ENCODE results near the gene C10orf90.

The C10orf90 gene

GRCh38 chr10:126480648-126481047 lies 189.8 kb downstream of the C10orf90 start:
- Histone ChIP-seq H3K4me2 (ENCODE audit: low read depth, low read length, poor library complexity, severe bottlenecking) (no peak overlapping the region), H3K4me1 (ENCODE audit: insufficient read depth, low read length, poor library complexity, severe bottlenecking) (no peaks in the 10 kb centered on the region), H3F3A (ENCODE audit: low read depth) (no peaks in the 10 kb centered on the region), H3K79me2 (ENCODE audit: insufficient read depth, low read length) (no peaks in the 10 kb centered on the region), H3K27me3 (ENCODE audit: insufficient read depth, low read length, poor library complexity, severe bottlenecking) (no peaks in the 10 kb centered on the region), H3K9me2 (replicated peaks; ENCODE audit: low read depth, low read length) (no peaks in the 10 kb centered on the region), H3K4me3 (ENCODE audit: low read length, poor library complexity, severe bottlenecking) (no peak overlapping the region), H3K9me3 (ENCODE audit: insufficient read depth, low read depth, low read length) (peaks cover 3% of the 10 kb centered on the region; the same call in 1 of the 2 replicates), H3K36me3 (ENCODE audit: insufficient read depth, low read length) (no peaks in the 10 kb centered on the region), H2AFZ (ENCODE audit: low read length) (no peak overlapping the region), H3K9ac (ENCODE audit: low read depth, low read length, poor library complexity, severe bottlenecking) (no peak overlapping the region), H4K20me1 (ENCODE audit: insufficient read depth, low read length, poor library complexity, severe bottlenecking) (no peaks in the 10 kb centered on the region)
- no peak for TF ChIP-seq CTCF (conservative IDR thresholded peaks at IDR 0.05; ENCODE audit: low read length)
- TF ChIP-seq EZH2phosphoT487 (IDR thresholded peaks at IDR 0.05; ENCODE audit: borderline replicate concordance) = no peak

GRCh38 chr10:126479280-126479895 lies 191.1 kb downstream of the C10orf90 start:
- Histone ChIP-seq H2AFZ (ENCODE audit: low read length) (no peak overlapping the region), H3F3A (ENCODE audit: low read depth) (no peaks in the 10 kb centered on the region), H4K20me1 (ENCODE audit: insufficient read depth, low read length, poor library complexity, severe bottlenecking) (no peaks in the 10 kb centered on the region), H3K9me3 (ENCODE audit: insufficient read depth, low read depth, low read length) (peaks cover 3% of the 10 kb centered on the region; the same call in 1 of the 2 replicates), H3K79me2 (ENCODE audit: insufficient read depth, low read length) (no peaks in the 10 kb centered on the region), H3K36me3 (ENCODE audit: insufficient read depth, low read length) (no peaks in the 10 kb centered on the region), H3K9me2 (replicated peaks; ENCODE audit: low read depth, low read length) (no peaks in the 10 kb centered on the region), H3K4me1 (ENCODE audit: insufficient read depth, low read length, poor library complexity, severe bottlenecking) (no peaks in the 10 kb centered on the region), H3K4me2 (ENCODE audit: low read depth, low read length, poor library complexity, severe bottlenecking) (no peak overlapping the region), H3K27me3 (ENCODE audit: insufficient read depth, low read length, poor library complexity, severe bottlenecking) (no peaks in the 10 kb centered on the region), H3K9ac (ENCODE audit: low read depth, low read length, poor library complexity, severe bottlenecking) (no peak overlapping the region), H3K4me3 (ENCODE audit: low read length, poor library complexity, severe bottlenecking) (no peak overlapping the region)
- TF ChIP-seq EZH2phosphoT487 (IDR thresholded peaks at IDR 0.05; ENCODE audit: borderline replicate concordance) = no peak
- no peak for TF ChIP-seq CTCF (conservative IDR thresholded peaks at IDR 0.05; ENCODE audit: low read length)

- TF ChIP-seq EZH2phosphoT487 (IDR thresholded peaks at IDR 0.05; ENCODE audit: borderline replicate concordance) (no peak), CTCF (conservative IDR thresholded peaks at IDR 0.05; ENCODE audit: low read length) (no peak)
- H3K79me2 ChIP-seq (ENCODE audit: insufficient read depth, low read length) = no peaks in the 10 kb centered on the region
- H3K4me1 ChIP-seq (ENCODE audit: insufficient read depth, low read length, poor library complexity, severe bottlenecking) = no peaks in the 10 kb centered on the region
- H3F3A ChIP-seq (ENCODE audit: low read depth) = no peaks in the 10 kb centered on the region
- no peak overlapping the region for H3K4me3 ChIP-seq (ENCODE audit: low read length, poor library complexity, severe bottlenecking)
- H3K36me3 ChIP-seq (ENCODE audit: insufficient read depth, low read length) = no peaks in the 10 kb centered on the region
- H3K27me3 ChIP-seq (ENCODE audit: insufficient read depth, low read length, poor library complexity, severe bottlenecking) = no peaks in the 10 kb centered on the region
- H3K9me3 ChIP-seq (ENCODE audit: insufficient read depth, low read depth, low read length) = peaks cover 3% of the 10 kb centered on the region; the same call in 1 of the 2 replicates
- no peaks in the 10 kb centered on the region for H4K20me1 ChIP-seq (ENCODE audit: insufficient read depth, low read length, poor library complexity, severe bottlenecking)
- H3K4me2 ChIP-seq (ENCODE audit: low read depth, low read length, poor library complexity, severe bottlenecking) = no peak overlapping the region
- H2AFZ ChIP-seq (ENCODE audit: low read length) = no peak overlapping the region
- H3K9ac ChIP-seq (ENCODE audit: low read depth, low read length, poor library complexity, severe bottlenecking) = no peak overlapping the region
- no peaks in the 10 kb centered on the region for H3K9me2 ChIP-seq (replicated peaks; ENCODE audit: low read depth, low read length)
Measured at GRCh38 chr10:126478546-126478945, 191.9 kb downstream of the C10orf90 start.
